GM12865 (cell line): ENCODE results near the gene TLR7.

Experiments
- DNase-seq: peaks from one replicate; pipeline ENCODE4 v3.0.0; 2010; ENCODE audit warnings: low read depth
- H3K4me3 ChIP-seq: 2 replicates; pipeline ENCODE4 v1.5.1; 2011; ENCODE audit warnings: mild to moderate bottlenecking, low read depth, low read length, control low read depth
- TF ChIP-seq, protein P1 (sequence below): IDR thresholded peaks from 2 replicates; pipeline ENCODE4 v1.5.1; 2011; ENCODE audit warnings: low read length, control low read depth, low read depth, inconsistent platforms; ENCODE audit not compliant: insufficient read depth; ENCODE audit errors: missing control alignments

TLR7 gene

DNA sequence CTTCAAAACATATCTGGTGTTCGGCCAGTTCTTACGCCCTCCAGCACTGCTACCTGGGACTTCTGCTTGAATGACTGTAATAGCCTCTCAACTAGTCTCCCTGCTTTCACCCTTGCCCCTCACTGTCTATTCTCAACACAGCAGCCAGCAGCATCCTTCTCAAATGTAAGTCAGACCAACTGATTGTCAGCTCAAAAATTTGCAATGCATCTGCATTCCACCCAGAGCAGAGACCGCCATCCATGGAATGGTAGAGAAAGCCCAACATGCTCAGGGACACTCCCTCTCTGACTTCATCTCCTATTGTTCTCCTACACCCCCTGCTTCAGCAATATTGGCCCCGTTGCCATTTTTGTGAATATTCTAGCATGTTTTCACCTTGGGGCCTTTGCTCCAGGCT is 5.9 kb downstream of the TLR7 start:
- H3K4me3 ChIP-seq: no peak overlapping the region
- TF ChIP-seq, protein P1, sequence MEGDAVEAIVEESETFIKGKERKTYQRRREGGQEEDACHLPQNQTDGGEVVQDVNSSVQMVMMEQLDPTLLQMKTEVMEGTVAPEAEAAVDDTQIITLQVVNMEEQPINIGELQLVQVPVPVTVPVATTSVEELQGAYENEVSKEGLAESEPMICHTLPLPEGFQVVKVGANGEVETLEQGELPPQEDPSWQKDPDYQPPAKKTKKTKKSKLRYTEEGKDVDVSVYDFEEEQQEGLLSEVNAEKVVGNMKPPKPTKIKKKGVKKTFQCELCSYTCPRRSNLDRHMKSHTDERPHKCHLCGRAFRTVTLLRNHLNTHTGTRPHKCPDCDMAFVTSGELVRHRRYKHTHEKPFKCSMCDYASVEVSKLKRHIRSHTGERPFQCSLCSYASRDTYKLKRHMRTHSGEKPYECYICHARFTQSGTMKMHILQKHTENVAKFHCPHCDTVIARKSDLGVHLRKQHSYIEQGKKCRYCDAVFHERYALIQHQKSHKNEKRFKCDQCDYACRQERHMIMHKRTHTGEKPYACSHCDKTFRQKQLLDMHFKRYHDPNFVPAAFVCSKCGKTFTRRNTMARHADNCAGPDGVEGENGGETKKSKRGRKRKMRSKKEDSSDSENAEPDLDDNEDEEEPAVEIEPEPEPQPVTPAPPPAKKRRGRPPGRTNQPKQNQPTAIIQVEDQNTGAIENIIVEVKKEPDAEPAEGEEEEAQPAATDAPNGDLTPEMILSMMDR: no peak
- no peak for DNase-seq

DNA sequence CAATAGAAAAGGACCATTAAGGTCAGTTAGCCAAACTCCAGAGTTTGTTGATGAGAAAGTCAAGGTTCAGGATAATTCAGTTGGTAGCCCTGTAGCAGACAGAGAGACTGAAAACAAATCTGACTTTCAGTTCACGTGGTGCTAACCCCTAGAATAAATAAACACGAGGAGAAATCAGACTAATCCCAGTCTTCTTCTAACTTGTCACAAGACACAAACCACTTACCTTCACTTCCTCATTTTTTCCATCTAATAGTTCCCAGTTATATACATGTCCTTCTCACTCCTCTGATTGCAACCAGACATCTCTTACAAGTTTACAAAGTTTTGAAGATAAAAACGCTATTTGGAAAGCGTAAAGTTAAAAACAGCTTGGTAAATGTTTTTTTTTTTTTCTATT is 7.7 kb downstream of the TLR7 start:
- TF ChIP-seq, protein P1: no peak
- DNase-seq: no peak
- no peak overlapping the region for H3K4me3 ChIP-seq

DNA sequence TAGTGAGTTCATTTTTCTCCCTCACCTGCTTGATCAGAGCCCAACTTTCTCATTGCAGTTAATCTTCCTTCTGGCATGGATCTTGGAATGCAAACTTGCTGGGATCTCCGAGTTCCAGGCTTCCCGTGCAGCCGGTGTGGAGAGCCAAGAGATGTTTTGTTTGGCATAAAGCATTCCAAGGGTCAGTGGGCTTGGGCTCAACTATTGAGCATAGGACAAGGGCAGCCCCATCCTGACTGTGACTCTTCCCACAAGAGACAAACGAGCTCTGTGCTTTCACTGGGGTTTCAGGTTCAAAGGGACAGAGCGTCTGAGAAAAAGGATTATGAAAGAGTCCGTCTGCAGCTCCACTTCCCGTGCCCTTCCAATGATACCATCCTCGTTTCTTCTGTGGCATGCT is 10.5 kb downstream of the TLR7 start:
- no peak for DNase-seq
- H3K4me3 ChIP-seq: no peak overlapping the region
- TF ChIP-seq, protein P1: no peak

DNA sequence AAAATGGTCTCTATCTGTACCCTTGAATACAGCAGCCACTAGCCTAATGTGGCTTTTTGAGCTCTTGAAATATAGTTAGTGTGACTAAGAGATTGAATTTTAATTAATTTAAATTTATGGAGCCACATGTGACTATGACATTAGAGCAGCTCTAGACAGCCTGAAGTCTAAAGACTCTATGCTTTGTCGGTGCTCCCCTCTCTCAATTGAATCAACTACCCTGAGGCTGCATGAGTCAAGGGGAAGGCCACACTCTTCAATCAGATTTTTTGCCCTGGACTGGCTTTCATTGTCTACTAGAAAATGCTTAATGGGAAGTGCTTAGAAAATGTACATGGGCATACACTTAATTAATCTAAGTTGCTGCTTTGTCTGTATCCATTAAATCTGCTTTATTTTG is 11.7 kb downstream of the TLR7 start:
- TF ChIP-seq, protein P1: no peak
- H3K4me3 ChIP-seq: no peak overlapping the region
- DNase-seq: no peak

DNA sequence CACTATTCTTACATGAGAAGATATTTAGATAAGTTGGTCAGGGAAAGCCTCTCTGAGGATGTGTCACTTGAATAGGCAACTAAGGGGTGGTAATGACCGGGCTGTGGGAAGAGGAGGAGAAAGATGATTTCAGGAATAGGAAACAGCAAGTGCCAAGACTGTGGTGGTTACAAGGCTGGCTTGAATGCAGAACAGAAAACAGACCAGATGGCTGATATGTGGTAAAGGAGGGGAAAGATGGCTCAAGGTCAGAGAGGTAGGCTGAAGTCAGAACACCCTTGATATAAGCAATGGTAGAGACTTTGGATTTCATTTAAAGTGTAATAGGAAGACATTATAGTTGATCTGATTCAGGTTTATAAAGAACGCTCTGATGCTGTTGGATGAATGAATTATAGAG is 15.0 kb downstream of the TLR7 start:
- no peak overlapping the region for H3K4me3 ChIP-seq
- no peak for DNase-seq
- TF ChIP-seq, protein P1: no peak

DNA sequence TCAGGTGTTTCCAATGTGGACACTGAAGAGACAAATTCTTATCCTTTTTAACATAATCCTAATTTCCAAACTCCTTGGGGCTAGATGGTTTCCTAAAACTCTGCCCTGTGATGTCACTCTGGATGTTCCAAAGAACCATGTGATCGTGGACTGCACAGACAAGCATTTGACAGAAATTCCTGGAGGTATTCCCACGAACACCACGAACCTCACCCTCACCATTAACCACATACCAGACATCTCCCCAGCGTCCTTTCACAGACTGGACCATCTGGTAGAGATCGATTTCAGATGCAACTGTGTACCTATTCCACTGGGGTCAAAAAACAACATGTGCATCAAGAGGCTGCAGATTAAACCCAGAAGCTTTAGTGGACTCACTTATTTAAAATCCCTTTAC is 18.6 kb downstream of the TLR7 start:
- DNase-seq: no peak
- TF ChIP-seq, protein P1: no peak
- no peak overlapping the region for H3K4me3 ChIP-seq

DNA sequence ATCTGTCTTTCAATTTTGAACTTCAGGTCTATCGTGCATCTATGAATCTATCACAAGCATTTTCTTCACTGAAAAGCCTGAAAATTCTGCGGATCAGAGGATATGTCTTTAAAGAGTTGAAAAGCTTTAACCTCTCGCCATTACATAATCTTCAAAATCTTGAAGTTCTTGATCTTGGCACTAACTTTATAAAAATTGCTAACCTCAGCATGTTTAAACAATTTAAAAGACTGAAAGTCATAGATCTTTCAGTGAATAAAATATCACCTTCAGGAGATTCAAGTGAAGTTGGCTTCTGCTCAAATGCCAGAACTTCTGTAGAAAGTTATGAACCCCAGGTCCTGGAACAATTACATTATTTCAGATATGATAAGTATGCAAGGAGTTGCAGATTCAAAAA is 19.7 kb downstream of the TLR7 start:
- TF ChIP-seq, protein P1: no peak
- H3K4me3 ChIP-seq: no peak overlapping the region
- no peak for DNase-seq
